Measurements from ENCODE around the gene ENKD1.

Gene ENKD1

GRCh38 chr16:67632415-67633172, 34.0 kb downstream of the ENKD1 start:
- no peak overlapping the region for H3K4me3 ChIP-seq (replicated peaks; ENCODE audit: low read depth, low read length)
- DNase-seq (ENCODE audit: low read depth): peak; percentile 54
- TF ChIP-seq CTCF (IDR thresholded peaks at IDR 0.05; ENCODE audit: low read length, missing control alignments): no peak

GRCh38 chr16:67628216-67628615, 38.3 kb downstream of the ENKD1 start:
- no peak overlapping the region for H3K4me3 ChIP-seq (replicated peaks; ENCODE audit: low read depth, low read length)
- no peak for TF ChIP-seq CTCF (IDR thresholded peaks at IDR 0.05; ENCODE audit: low read length, missing control alignments)
- DNase-seq (ENCODE audit: low read depth): no peak

DNA sequence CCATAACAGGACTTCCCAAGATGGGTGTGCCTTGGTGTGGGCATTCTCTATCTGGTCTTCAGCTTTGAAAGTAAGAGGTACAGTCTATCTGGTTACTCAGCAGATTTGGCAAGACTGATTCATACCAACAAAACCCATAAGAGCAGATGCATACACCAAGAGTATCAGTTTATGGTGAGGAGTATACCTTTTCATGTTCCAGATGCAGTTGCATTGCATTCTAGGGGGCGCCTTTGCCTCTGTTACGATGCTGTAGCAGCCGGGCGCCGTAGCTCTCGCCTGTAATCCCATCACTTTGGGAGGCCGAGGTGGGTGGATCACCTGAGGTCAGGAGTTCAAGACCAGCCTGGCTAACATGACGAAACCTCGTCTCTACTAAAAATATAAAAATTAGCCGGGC, 52.7 kb downstream of the ENKD1 start:
- H3K4me3 ChIP-seq (replicated peaks; ENCODE audit: low read depth, low read length): no peak overlapping the region
- no peak for DNase-seq (ENCODE audit: low read depth)
- TF ChIP-seq CTCF (IDR thresholded peaks at IDR 0.05; ENCODE audit: low read length, missing control alignments): peak; percentile 5

Measured in fibroblast of pulmonary artery (primary cell).